HepG2 (cell line): Measurements from ENCODE around the gene HCFC2. TPM values are rescaled to one million over a fixed set of nuclear protein-coding genes. Genes with fewer than 3 reads are reported as not detected.

ENCODE experiments used
- ARNT2 ChIP-seq: sonication (generic); formaldehyde crosslinking; IDR thresholded peaks from 2 replicates; pipeline ENCODE4 v1.8.0; 2022; ENCODE audit warnings: mild to moderate bottlenecking, low read depth, missing genetic modification reagents, moderate library complexity
- ATF7 ChIP-seq, 2 experiments: fragments of 450-650 bp in 1 of 2; sonication (generic) in 1 of 2; formaldehyde crosslinking in 1 of 2; IDR thresholded peaks; 2 replicates each; pipeline versions ENCODE4 v1.4.0 to v1.6.1; 2016 to 2020; ENCODE audit warnings: antibody characterized with exemption in 1 of 2, mild to moderate bottlenecking in 1 of 2, missing genetic modification reagents in 1 of 2
- ISL2 ChIP-seq: sonication (generic); formaldehyde crosslinking; IDR thresholded peaks from 2 replicates; pipeline ENCODE4 v1.5.0; 2020; ENCODE audit warnings: missing genetic modification reagents
- MAF1 ChIP-seq: sonication (generic); formaldehyde crosslinking; IDR thresholded peaks from 2 replicates; pipeline ENCODE4 v1.5.0; 2020; ENCODE audit warnings: missing genetic modification reagents, borderline replicate concordance
- PHF8 ChIP-seq: sonication (generic); formaldehyde crosslinking; IDR thresholded peaks from 2 replicates; pipeline ENCODE4 v1.5.0; 2020; ENCODE audit warnings: missing genetic modification reagents
- RBFOX2 ChIP-seq: fragments of 200-400 bp; formaldehyde crosslinking; IDR thresholded peaks from 2 replicates; pipeline ENCODE4 v1.6.1; 2017; ENCODE audit warnings: low read depth, mild to moderate bottlenecking, low read length
- RELA ChIP-seq: sonication (generic); formaldehyde crosslinking; IDR thresholded peaks from 2 replicates; pipeline ENCODE4 v1.4.0; 2020; ENCODE audit warnings: missing genetic modification reagents
- SAP130 ChIP-seq: IDR thresholded peaks from 2 replicates; pipeline ENCODE4 v1.6.1; 2016; ENCODE audit warnings: low read depth
- SATB2 ChIP-seq: sonication (generic); formaldehyde crosslinking; IDR thresholded peaks from 2 replicates; pipeline ENCODE4 v1.5.0; 2020; ENCODE audit warnings: missing genetic modification reagents
- YY1 ChIP-seq: IDR thresholded peaks from 2 replicates; pipeline ENCODE4 v1.6.1; 2011; ENCODE audit warnings: low read length, low read depth, moderate library complexity, mild to moderate bottlenecking; ENCODE audit not compliant: insufficient read depth, insufficient replicate concordance
- ZNF12 ChIP-seq: sonication (generic); formaldehyde crosslinking; IDR thresholded peaks from 2 replicates; pipeline ENCODE4 v1.5.0; 2020; ENCODE audit warnings: missing genetic modification reagents
- ZNF354B ChIP-seq: sonication (generic); formaldehyde crosslinking; IDR thresholded peaks from 2 replicates; pipeline ENCODE4 v1.8.0; 2022; ENCODE audit warnings: mild to moderate bottlenecking, missing genetic modification reagents
- ZNF44 ChIP-seq: sonication (generic); formaldehyde crosslinking; IDR thresholded peaks from 2 replicates; pipeline ENCODE4 v1.5.1; 2020; ENCODE audit warnings: mild to moderate bottlenecking, missing genetic modification reagents
- ZNF644 ChIP-seq: IDR thresholded peaks from 2 replicates; pipeline ENCODE4 v1.6.1; 2016; ENCODE audit warnings: low read depth
- ZNF713 ChIP-seq: sonication (generic); formaldehyde crosslinking; IDR thresholded peaks from 2 replicates; pipeline ENCODE4 v1.4.0; 2020; ENCODE audit warnings: mild to moderate bottlenecking, missing genetic modification reagents
- polyA plus RNA-seq, 8 experiments: library from polyadenylated mRNA; depleted of rRNA in 3 of 8; stranded (reverse) in 7 of 8; unstranded in 1 of 8; fragments of >200 nt; fragmentation: Illumina TruSeq in 4 of 8; extraction: Trizol in 4 of 8; gene quantifications; 2 replicates each; pipeline versions ENCODE4 v1.2.1 to v1.2.3, GENCODE V29; 2011 to 2016; ENCODE audit warnings: low read depth in 4 of 8, missing spikeins in 1 of 8, mixed read lengths in 1 of 8; ENCODE audit not compliant: insufficient read depth in 1 of 8
- total RNA-seq, 5 experiments: library from RNA; depleted of rRNA; stranded (reverse); fragments of >200 nt; fragmentation: Illumina TruSeq; extraction: Trizol; gene quantifications; 2 replicates each; pipeline ENCODE4 v1.2.3, GENCODE V29; 2016; ENCODE audit warnings: low read depth in 1 of 5
- TF ChIP-seq, protein P1 (sequence below): sonication (generic); formaldehyde crosslinking; IDR thresholded peaks from 2 replicates; pipeline ENCODE4 v1.5.0; 2020; ENCODE audit warnings: missing genetic modification reagents, mild to moderate bottlenecking, borderline replicate concordance
- TF ChIP-seq, protein P2 (sequence below): sonication (generic); formaldehyde crosslinking; IDR thresholded peaks from 2 replicates; pipeline ENCODE4 v1.9.0; 2021; ENCODE audit warnings: missing genetic modification reagents, borderline replicate concordance
- TF ChIP-seq, protein P3 (sequence below): sonication (generic); formaldehyde crosslinking; IDR thresholded peaks from 2 replicates; pipeline ENCODE4 v1.4.0; 2020; ENCODE audit warnings: missing genetic modification reagents, borderline replicate concordance
- TF ChIP-seq, protein P4 (sequence below): sonication (generic); formaldehyde crosslinking; IDR thresholded peaks from 2 replicates; pipeline ENCODE4 v1.5.1; 2020; ENCODE audit warnings: mild to moderate bottlenecking, missing genetic modification reagents, borderline replicate concordance

The HCFC2 gene
- total and polyA plus RNA-seq, 2 of the 13 experiments (the other 11 are each of a cell fraction or from before 2014, with no cell fraction given), result 3.7 to 4.9 TPM

DNA sequence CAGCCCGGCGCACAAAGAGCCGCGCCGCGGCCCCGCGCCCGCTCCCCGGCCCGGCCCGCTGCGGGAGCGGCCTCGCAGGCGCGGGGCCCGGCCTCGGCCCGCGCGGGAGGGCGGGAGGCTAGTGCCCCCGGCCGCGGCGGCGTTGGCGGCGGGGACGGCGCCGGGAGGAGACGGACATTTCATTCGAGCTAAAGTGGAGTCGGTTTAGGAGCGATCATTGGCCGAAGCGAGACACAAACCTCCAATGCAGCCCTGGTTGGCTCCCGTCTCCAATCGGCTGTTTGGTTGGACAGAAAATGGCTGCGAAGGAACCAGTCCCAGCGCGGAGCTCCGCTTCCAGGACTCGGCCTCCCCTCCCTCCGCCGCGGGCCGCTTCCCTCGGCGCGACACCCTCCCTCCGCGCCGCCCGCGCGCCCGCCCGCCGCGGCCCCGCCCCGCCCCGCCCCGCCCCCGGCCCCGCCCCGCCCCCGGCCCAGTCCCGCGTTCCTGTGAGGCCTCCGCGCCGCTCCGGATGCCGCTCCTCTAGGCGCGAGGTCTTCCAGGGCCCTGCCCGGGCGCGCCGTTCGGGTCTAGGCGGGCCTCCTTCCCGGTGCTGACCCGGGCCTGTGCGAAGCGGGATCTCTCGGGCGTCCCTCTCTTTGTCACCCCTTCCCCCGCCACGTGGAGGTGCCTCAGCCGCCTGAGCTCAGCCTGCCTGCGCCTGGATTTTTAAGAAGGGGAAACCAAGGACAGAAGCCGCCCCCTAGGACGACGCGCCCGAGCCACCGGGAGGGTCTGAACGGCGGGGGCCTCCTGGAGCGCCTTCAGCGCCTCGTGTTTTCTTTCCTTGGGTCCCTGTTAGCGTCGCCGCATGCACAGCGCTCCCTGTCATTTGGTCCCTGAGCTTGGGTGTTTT lies 73.8 kb downstream of the HCFC2 start, which contains the start of gene NFYB (continued):
- TF ChIP-seq ATF7 (IDR thresholded peaks at IDR 0.05) (no peak), ATF7 (CRISPR knock-in tag; IDR thresholded peaks at IDR 0.05) (no peak), SATB2 (CRISPR knock-in tag) (no peak), ZNF12 (no peak), ZNF644 (CRISPR knock-in tag) (no peak), ZNF713 (no peak), ZNF44 (CRISPR knock-in tag) (0 out of 2 replicates have a peak, but pooled peaks have one; percentile 39), ZNF354B (CRISPR knock-in tag) (no peak), MAF1 (CRISPR knock-in tag) (no peak; the same call in 1 of the 2 replicates), PHF8 (CRISPR knock-in tag) (peak; percentile 53), YY1 (peak; percentile 88), ISL2 (CRISPR knock-in tag) (0 out of 2 replicates have a peak, but pooled peaks have one; percentile 15), ARNT2 (CRISPR knock-in tag) (peak; percentile 77), RELA (CRISPR knock-in tag) (no peak), RBFOX2 (peak; percentile 78), SAP130 (CRISPR knock-in tag) (peak; percentile 63)
- TF ChIP-seq, protein P1, sequence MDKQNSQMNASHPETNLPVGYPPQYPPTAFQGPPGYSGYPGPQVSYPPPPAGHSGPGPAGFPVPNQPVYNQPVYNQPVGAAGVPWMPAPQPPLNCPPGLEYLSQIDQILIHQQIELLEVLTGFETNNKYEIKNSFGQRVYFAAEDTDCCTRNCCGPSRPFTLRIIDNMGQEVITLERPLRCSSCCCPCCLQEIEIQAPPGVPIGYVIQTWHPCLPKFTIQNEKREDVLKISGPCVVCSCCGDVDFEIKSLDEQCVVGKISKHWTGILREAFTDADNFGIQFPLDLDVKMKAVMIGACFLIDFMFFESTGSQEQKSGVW (CRISPR knock-in tag), result no peak
- TF ChIP-seq, protein P2, sequence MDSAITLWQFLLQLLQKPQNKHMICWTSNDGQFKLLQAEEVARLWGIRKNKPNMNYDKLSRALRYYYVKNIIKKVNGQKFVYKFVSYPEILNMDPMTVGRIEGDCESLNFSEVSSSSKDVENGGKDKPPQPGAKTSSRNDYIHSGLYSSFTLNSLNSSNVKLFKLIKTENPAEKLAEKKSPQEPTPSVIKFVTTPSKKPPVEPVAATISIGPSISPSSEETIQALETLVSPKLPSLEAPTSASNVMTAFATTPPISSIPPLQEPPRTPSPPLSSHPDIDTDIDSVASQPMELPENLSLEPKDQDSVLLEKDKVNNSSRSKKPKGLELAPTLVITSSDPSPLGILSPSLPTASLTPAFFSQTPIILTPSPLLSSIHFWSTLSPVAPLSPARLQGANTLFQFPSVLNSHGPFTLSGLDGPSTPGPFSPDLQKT (CRISPR knock-in tag), result no peak
- TF ChIP-seq, protein P3, sequence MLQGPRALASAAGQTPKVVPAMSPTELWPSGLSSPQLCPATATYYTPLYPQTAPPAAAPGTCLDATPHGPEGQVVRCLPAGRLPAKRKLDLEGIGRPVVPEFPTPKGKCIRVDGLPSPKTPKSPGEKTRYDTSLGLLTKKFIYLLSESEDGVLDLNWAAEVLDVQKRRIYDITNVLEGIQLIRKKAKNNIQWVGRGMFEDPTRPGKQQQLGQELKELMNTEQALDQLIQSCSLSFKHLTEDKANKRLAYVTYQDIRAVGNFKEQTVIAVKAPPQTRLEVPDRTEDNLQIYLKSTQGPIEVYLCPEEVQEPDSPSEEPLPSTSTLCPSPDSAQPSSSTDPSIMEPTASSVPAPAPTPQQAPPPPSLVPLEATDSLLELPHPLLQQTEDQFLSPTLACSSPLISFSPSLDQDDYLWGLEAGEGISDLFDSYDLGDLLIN, result no peak
- TF ChIP-seq, protein P4, sequence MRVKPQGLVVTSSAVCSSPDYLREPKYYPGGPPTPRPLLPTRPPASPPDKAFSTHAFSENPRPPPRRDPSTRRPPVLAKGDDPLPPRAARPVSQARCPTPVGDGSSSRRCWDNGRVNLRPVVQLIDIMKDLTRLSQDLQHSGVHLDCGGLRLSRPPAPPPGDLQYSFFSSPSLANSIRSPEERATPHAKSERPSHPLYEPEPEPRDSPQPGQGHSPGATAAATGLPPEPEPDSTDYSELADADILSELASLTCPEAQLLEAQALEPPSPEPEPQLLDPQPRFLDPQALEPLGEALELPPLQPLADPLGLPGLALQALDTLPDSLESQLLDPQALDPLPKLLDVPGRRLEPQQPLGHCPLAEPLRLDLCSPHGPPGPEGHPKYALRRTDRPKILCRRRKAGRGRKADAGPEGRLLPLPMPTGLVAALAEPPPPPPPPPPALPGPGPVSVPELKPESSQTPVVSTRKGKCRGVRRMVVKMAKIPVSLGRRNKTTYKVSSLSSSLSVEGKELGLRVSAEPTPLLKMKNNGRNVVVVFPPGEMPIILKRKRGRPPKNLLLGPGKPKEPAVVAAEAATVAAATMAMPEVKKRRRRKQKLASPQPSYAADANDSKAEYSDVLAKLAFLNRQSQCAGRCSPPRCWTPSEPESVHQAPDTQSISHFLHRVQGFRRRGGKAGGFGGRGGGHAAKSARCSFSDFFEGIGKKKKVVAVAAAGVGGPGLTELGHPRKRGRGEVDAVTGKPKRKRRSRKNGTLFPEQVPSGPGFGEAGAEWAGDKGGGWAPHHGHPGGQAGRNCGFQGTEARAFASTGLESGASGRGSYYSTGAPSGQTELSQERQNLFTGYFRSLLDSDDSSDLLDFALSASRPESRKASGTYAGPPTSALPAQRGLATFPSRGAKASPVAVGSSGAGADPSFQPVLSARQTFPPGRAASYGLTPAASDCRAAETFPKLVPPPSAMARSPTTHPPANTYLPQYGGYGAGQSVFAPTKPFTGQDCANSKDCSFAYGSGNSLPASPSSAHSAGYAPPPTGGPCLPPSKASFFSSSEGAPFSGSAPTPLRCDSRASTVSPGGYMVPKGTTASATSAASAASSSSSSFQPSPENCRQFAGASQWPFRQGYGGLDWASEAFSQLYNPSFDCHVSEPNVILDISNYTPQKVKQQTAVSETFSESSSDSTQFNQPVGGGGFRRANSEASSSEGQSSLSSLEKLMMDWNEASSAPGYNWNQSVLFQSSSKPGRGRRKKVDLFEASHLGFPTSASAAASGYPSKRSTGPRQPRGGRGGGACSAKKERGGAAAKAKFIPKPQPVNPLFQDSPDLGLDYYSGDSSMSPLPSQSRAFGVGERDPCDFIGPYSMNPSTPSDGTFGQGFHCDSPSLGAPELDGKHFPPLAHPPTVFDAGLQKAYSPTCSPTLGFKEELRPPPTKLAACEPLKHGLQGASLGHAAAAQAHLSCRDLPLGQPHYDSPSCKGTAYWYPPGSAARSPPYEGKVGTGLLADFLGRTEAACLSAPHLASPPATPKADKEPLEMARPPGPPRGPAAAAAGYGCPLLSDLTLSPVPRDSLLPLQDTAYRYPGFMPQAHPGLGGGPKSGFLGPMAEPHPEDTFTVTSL (CRISPR knock-in tag), result no peak
